Measurements from ENCODE around the gene NDUFA13.

The NDUFA13 gene

DNA sequence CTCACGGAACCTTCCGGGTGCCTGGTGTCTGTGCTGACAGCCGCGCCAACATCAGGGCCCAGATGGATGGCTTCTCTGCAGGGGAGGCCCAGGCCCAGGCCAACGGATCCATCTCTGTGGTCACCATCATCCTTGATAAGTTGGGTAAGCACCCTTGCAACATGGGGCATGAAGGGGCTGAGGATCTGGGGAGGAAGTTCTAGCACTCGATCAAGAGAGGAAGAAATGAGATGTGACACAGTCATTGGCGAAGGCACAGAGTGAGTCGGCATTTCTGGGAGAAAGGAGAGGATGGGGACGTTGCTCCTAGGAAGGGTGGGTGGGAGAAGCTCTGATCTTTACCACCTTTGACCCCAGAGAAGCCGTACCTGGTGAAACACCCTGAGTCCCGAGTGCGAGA lies 26.5 kb downstream of the NDUFA13 start:
- Histone ChIP-seq H4K20me1 (ENCODE audit: insufficient read depth) (no peaks in the 10 kb centered on the region), H3K9ac (no peak overlapping the region), H2AFZ (ENCODE audit: low read depth) (no peak overlapping the region), H3K79me2 (ENCODE audit: insufficient read depth, low read depth) (no peaks in the 10 kb centered on the region), H3K4me2 (no peak overlapping the region), H3K4me3 (IDR thresholded peaks at IDR 0.05; ENCODE audit: insufficient read depth, low read depth, low read length) (no peak overlapping the region), H3K27ac (no peak overlapping the region), H3K27me3 (ENCODE audit: insufficient read depth, low read depth) (peaks cover 2% of the 10 kb centered on the region; the same call in 1 of the 2 replicates), H3K4me1 (ENCODE audit: low read depth, poor library complexity, severe bottlenecking) (no peaks in the 10 kb centered on the region), H3K36me3 (ENCODE audit: insufficient read depth) (no peaks in the 10 kb centered on the region)
- TF ChIP-seq, protein P1, sequence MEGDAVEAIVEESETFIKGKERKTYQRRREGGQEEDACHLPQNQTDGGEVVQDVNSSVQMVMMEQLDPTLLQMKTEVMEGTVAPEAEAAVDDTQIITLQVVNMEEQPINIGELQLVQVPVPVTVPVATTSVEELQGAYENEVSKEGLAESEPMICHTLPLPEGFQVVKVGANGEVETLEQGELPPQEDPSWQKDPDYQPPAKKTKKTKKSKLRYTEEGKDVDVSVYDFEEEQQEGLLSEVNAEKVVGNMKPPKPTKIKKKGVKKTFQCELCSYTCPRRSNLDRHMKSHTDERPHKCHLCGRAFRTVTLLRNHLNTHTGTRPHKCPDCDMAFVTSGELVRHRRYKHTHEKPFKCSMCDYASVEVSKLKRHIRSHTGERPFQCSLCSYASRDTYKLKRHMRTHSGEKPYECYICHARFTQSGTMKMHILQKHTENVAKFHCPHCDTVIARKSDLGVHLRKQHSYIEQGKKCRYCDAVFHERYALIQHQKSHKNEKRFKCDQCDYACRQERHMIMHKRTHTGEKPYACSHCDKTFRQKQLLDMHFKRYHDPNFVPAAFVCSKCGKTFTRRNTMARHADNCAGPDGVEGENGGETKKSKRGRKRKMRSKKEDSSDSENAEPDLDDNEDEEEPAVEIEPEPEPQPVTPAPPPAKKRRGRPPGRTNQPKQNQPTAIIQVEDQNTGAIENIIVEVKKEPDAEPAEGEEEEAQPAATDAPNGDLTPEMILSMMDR (conservative IDR thresholded peaks at IDR 0.05; ENCODE audit: low read depth, low read length): no peak

DNA sequence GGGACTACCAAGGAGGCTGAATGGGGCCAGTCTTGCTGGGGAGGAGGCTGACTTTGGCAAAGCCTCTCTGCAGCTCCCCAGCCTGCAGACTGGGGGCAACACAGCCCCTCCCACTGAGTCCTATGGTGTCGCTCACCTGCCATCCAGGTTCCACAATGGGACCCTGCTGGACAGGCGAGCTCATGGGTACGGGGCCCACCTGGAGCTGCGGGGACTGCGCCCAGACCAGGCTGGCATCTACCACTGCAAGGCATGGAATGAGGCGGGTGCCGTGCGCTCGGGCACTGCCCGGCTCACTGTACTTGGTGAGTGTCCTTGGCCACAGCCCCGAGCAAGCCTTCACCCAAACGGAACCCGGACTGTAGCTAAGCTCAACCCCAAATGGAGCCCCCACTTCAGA lies 27.1 kb downstream of the NDUFA13 start:
- Histone ChIP-seq H3K79me2 (ENCODE audit: insufficient read depth, low read depth) (no peaks in the 10 kb centered on the region), H3K27me3 (ENCODE audit: insufficient read depth, low read depth) (peaks cover 2% of the 10 kb centered on the region; the same call in 1 of the 2 replicates), H3K36me3 (ENCODE audit: insufficient read depth) (no peaks in the 10 kb centered on the region), H4K20me1 (ENCODE audit: insufficient read depth) (no peaks in the 10 kb centered on the region), H3K27ac (no peak overlapping the region), H2AFZ (ENCODE audit: low read depth) (no peak overlapping the region), H3K4me1 (ENCODE audit: low read depth, poor library complexity, severe bottlenecking) (no peaks in the 10 kb centered on the region), H3K9ac (no peak overlapping the region), H3K4me3 (IDR thresholded peaks at IDR 0.05; ENCODE audit: insufficient read depth, low read depth, low read length) (no peak overlapping the region), H3K4me2 (no peak overlapping the region)
- TF ChIP-seq, protein P1 (conservative IDR thresholded peaks at IDR 0.05; ENCODE audit: low read depth, low read length): no peak

- no peak overlapping the region for H2AFZ ChIP-seq (ENCODE audit: low read depth)
- H3K4me3 ChIP-seq (IDR thresholded peaks at IDR 0.05; ENCODE audit: insufficient read depth, low read depth, low read length): no peak overlapping the region
- no peaks in the 10 kb centered on the region for H3K4me1 ChIP-seq (ENCODE audit: low read depth, poor library complexity, severe bottlenecking)
- H3K4me2 ChIP-seq: no peak overlapping the region
- H3K9ac ChIP-seq: no peak overlapping the region
- H4K20me1 ChIP-seq (ENCODE audit: insufficient read depth): no peaks in the 10 kb centered on the region
- H3K27me3 ChIP-seq (ENCODE audit: insufficient read depth, low read depth): peaks cover 2% of the 10 kb centered on the region; the same call in 1 of the 2 replicates
- H3K36me3 ChIP-seq (ENCODE audit: insufficient read depth): no peaks in the 10 kb centered on the region
- H3K27ac ChIP-seq: no peak overlapping the region
- TF ChIP-seq, protein P1 (conservative IDR thresholded peaks at IDR 0.05; ENCODE audit: low read depth, low read length): no peak
- H3K79me2 ChIP-seq (ENCODE audit: insufficient read depth, low read depth): no peaks in the 10 kb centered on the region
Measured at GRCh38 chr19:19543640-19544039, 27.6 kb downstream of the NDUFA13 start.

DNA sequence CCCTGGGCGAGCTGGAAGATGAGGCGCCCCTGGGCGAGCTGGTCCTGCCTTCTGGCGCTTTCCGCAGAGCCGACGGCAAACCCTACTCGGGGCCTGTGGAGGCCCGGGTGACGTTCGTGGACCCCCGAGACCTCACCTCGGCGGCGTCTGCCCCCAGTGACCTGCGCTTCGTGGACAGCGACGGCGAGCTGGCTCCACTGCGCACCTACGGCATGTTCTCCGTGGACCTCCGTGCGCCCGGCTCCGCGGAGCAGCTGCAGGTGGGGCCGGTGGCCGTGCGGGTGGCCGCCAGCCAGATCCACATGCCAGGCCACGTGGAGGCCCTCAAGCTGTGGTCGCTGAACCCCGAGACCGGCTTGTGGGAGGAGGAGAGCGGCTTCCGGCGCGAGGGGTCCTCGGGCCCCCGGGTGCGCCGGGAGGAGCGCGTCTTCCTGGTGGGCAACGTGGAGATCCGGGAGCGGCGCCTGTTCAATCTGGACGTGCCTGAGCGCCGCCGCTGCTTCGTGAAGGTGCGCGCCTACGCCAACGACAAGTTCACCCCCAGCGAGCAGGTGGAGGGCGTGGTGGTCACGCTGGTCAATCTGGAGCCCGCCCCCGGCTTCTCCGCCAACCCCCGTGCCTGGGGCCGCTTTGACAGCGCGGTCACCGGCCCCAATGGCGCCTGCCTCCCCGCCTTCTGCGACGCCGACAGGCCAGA lies 28.4 kb downstream of the NDUFA13 start:
- Histone ChIP-seq H4K20me1 (ENCODE audit: insufficient read depth) (no peaks in the 10 kb centered on the region), H3K4me2 (no peak overlapping the region), H3K4me1 (ENCODE audit: low read depth, poor library complexity, severe bottlenecking) (no peaks in the 10 kb centered on the region), H3K27ac (no peak overlapping the region), H2AFZ (ENCODE audit: low read depth) (no peak overlapping the region), H3K4me3 (IDR thresholded peaks at IDR 0.05; ENCODE audit: insufficient read depth, low read depth, low read length) (no peak overlapping the region), H3K36me3 (ENCODE audit: insufficient read depth) (no peaks in the 10 kb centered on the region), H3K79me2 (ENCODE audit: insufficient read depth, low read depth) (no peaks in the 10 kb centered on the region), H3K27me3 (ENCODE audit: insufficient read depth, low read depth) (peaks cover 2% of the 10 kb centered on the region; the same call in 1 of the 2 replicates), H3K9ac (no peak overlapping the region)
- TF ChIP-seq, protein P1 (conservative IDR thresholded peaks at IDR 0.05; ENCODE audit: low read depth, low read length): no peak

Data from KMS-11 (cell line).